GM21825 (cell line): Measurements from ENCODE around the gene INPP5A.
"Not testable (repeated sequence)": the region's sequence is repeated elsewhere in the genome, so short reads cannot be mapped to it uniquely, and the experiment has no call there.

ENCODE experiments used
- ATAC-seq: cut with Tn5 transposase; IDR thresholded peaks from one replicate; pipeline ENCODE4 v1.9.1; 2021; ENCODE audit warnings: mild to moderate bottlenecking, moderate library complexity; ENCODE audit not compliant: unreplicated experiment

Gene INPP5A

DNA sequence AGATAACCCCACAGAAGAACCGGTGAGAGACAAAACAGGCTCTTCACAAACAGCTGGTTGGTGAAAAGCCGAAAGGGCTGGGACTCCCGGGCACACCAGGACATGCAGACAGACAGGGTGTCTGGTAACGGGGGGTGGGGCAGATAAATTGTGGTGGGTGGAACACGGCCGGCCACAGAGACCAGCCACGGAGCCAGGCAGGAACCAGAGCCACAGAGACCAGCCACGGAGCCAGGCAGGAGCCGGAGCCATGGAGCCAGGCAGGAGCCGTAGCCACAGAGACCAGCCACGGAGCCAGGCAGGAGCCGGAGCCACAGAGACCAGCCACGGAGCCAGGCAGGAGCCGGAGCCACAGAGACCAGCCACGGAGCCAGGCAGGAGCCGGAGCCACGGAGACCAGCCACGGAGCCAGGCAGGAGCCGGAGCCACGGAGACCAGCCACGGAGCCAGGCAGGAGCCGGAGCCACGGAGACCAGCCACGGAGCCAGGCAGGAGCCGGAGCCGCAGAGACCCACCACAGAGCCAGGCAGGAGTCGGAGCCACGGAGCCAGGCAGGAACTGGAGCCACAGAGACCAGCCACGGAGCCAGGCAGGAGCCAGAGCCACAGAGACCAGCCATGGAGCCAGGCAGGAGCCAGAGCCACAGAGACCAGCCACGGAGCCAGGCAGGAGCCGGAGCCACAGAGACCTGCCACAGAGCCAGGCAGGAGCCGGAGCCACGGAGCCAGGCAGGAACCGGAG is 288.4 kb downstream of the INPP5A start:
- not testable (repeated sequence) for ATAC-seq

DNA sequence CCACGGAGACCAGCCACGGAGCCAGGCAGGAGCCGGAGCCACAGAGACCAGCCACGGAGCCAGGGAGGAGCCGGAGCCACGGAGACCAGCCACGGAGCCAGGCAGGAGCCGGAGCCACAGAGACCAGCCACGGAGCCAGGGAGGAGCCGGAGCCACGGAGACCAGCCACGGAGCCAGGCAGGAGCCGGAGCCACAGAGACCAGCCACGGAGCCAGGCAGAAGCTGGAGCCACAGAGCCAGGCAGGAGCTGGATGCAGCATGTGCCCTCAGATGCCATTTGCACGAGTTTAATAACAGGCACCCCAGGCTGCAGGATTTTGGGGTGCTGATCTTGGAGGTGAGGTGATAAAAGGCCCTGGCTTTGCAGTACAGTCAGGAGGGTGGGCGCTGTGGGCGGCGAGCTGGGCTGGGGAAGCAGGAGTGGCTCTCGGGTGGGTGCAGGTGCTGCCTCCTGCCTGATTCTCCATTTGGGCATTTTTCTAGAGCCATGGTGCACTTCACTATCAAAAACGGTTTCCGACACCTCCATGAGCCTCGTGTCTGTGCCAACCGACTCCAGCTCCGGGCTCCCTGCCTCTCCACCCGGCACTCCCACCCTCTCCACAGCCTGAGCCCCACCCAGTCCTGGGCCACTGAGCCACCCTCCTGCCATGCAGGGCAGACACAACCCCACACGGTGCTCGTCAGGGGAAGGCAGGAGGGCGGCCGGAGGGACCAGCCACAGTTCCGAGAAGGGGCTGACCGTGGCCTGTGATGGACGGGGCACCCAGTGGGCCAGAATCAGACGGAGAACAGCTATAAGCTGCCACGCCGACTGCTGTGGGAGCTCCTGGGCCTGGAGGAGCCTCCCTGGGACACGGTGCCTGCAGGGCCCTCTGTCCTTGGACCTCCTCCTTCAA is 289.2 kb downstream of the INPP5A start:
- ATAC-seq: no peak

DNA sequence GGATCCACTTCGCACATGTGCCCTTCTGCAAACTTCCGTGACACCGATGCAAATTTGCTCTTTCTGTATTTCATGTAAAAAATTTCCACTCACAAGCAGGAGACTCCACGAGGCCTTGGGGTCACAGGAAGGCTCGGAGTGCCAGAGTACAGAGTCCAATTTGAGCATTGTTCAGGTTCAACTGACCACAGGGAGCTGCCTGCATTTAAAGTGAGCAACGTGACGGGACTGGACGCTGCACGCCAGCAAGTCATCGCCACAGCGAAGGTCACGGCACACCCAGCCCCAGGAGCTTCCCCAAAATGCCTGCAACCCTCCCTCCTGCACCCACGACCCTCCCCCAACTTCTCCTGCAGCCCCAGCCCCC is 289.8 kb downstream of the INPP5A start:
- no peak for ATAC-seq

DNA sequence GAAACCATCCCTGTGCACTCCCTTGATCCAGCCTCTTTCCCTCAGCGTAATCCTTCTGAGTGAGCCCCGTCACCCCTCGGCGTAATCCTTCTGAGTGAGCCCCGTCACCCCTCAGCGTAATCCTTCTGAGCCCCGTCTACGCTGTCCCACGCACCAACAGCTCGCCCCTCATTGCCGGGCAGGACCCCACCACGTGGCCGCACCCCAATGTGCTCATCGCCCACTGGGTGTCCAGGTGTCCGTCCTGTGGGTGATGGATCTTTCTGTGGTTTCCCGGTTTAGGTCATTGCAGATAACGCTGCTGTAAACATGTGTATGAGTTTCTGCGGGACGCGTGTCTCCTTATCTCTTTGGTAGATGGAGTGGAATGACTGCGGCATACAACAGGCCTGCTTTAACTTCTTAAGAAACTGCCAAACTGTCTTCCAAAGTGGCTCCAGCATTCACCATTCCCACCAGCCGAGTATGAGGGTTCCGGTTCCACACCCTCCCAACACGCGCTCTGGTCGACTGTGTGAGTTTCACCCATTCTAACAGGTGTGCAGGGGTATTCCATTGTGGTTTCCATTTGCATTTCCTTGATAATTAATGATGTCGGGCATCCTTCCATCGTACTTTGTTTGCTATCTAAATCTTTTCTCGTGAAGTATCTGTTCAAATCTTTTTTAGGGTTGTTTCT is 290.4 kb downstream of the INPP5A start:
- no peak for ATAC-seq

DNA sequence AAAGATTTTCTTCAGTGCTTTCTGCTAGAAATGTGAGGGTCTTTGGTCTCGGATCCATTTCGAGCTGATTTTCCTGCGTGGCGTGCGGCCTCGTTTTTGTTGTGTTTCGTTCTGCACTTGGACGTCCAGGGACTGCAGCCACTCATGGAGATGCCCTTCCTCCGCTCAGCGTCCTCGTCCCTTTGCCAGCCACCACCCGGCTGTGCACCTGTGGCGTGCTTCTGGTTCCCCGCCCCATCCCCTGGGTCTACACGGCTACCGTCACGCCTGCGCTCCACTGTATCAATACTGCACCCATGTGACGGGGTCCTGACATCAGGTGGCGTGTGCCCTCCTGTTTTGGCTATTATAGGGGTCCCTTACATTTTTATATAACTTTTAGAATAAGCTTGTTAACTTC is 291.1 kb downstream of the INPP5A start:
- no peak for ATAC-seq

DNA sequence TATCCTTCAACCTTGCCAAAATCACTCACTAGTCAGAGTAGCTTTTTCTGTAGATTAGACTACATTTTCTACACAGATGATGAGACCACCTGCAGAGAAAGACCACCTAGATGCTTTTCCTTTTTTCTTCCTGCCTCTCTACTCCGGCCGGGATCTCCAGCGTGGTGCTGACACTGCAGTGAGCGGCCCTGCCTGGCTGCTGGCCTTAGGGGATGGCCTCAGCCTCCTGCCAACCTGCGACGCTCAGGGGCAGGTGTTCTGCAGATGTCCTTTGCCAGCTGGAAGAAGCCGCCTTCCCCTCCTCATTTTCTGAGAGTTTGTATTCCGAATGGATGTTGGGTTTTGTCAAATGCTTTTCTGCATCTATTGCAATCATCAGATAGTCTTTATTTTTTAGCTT is 291.8 kb downstream of the INPP5A start:
- ATAC-seq: no peak

DNA sequence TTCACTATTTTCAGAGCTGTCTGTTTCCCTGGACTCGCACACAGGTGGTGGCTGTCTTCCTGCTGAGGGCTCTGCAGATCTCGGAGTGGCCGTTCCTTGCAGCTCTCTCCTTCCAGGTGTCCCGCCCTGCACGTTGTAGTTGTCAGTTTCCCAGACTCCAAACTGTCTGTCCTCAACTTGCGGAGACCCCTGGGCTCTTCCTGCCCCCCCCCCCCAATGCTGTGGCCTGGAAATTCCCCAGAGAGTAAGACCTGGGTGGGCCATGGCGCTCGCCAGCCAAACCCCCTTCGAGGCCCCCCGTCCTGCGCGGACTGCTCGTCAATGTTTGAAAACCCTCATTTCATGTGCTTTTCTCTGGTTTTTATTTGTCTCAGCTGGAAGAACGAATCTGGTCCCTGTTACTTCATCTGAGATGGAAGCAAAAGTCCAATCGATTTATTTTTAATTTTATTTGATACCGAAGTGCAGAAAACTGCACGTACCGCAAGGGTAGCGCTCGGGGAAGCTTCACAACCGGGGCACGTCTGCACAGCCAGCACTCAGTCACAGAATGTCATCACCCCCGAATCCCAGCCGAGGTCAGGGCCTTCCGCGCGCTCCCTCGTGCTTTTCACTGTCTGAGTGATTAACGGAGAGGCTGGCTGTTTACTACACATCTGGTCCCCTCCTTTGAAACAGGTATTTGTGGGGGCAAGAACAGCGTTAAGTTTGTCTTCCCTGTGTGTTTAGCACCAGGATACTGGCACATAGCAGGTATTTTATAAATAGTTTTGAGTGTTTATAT is 294.8 kb downstream of the INPP5A start:
- ATAC-seq: no peak
